Adipocyte (in vitro differentiated cells): Measurements from ENCODE around the gene DUSP8.
"Not testable (repeated sequence)": the region's sequence is repeated elsewhere in the genome, so short reads cannot be mapped to it uniquely, and the experiment has no call there.

ENCODE experiments used
- DNase-seq: peaks from one replicate; pipeline ENCODE4 v3.0.0-alpha.2; 2015; ENCODE audit warnings: low read depth
- H3K27me3 ChIP-seq: replicated peaks from 2 replicates; pipeline ENCODE4 v1.7.0; 2013; ENCODE audit warnings: mild to moderate bottlenecking, low read length, moderate library complexity; ENCODE audit not compliant: control insufficient read depth, insufficient read depth
- H3K36me3 ChIP-seq: 2 replicates; pipeline ENCODE4 v1.7.0; 2013; ENCODE audit warnings: low read length, mild to moderate bottlenecking, moderate library complexity; ENCODE audit not compliant: control insufficient read depth, insufficient read depth, severe bottlenecking
- H3K4me1 ChIP-seq: 2 replicates; pipeline ENCODE4 v1.7.0; 2013; ENCODE audit warnings: mild to moderate bottlenecking, low read length, moderate library complexity; ENCODE audit not compliant: control insufficient read depth, insufficient read depth
- H3K4me3 ChIP-seq: 2 replicates; pipeline ENCODE4 v1.7.0; 2013; ENCODE audit warnings: mild to moderate bottlenecking, low read length, moderate library complexity
- H3K9ac ChIP-seq: 2 replicates; pipeline ENCODE4 v1.7.0; 2013; ENCODE audit warnings: mild to moderate bottlenecking, low read length, moderate library complexity
- H3K9me3 ChIP-seq: 2 replicates; pipeline ENCODE4 v1.7.0; 2013; ENCODE audit warnings: mild to moderate bottlenecking, low read length, moderate library complexity; ENCODE audit not compliant: control insufficient read depth

The DUSP8 gene

DNA sequence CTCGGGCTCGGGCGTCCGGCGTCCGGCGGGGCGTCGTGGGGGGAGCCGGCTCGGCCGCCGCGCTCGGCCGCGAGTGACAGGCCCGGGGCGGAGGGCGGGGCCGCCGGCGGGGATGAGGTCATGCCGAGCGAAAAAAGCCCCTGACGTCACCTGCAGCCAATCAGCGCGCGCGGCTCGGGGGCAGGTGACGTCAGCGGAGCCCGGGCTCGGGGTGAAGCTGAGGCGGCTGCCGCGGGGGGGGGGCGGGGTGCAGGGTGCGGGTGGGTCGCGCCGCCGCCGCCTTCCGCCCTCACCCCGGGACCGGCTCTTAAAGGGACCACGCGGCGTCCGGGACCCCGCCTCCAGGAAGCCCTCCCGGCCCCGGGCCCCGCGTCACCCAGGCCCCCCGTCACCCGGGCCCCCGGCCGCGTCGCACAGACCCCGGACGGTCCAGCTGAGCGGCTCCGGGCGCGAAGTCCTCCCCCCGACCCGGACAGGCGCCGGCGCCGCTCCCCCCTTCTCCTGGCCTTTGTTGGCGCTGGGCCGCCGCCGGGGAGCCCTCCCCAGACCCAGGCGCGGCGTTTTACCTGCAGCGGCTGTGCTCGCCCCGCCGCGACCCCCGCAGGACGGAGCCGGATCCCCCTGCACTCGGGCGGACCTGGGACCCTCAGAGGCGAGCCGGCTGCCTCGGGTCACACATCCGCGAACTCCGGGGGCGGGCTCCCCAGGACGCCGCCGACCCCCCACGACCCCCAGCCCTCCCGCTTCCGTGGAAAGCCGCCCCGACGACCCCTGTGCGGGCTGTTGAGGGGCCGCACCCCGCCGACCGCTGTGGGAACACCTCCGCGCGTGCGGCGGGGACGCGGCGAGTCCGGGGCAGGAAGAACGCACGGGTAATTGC is at the start of gene DUSP8:
Gene DUSP8 (minus strand): TSS at position 75 of the 880 bp plus-strand sequence. CDS start 6,445 bp downstream, outside the sequence.
- Histone ChIP-seq H3K4me1 (peaks cover 3% of the 10 kb centered on the region), H3K9me3 (no peaks in the 10 kb centered on the region), H3K9ac (no peak within 1 kb of the TSS), H3K4me3 (no peak within 1 kb of the TSS), H3K36me3 (no peaks in the 10 kb centered on the region), H3K27me3 (peaks cover 21% of the 10 kb centered on the region)
- DNase-seq, result peak; percentile 96

DNA sequence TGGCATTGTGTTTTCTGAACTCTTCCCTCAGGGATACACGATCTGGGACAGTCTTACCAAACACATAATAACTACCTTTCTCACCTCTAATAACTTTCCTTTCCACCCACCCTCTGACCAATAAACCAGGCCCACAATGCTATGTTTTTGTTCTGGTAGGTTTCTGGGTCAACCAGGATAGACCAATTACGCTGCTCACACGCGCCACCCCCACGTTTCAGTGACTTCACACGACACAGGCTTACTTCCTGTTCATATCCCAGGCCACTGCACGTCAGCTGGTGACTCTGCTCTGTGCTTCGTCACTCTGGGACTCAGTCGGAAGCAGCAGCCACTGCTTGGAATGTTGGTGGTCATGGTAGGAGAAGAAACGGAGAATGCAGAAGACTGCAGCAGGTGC is 47.4 kb upstream of the DUSP8 start:
- no peaks in the 10 kb centered on the region for H3K4me1 ChIP-seq
- peaks cover 7% of the 10 kb centered on the region for H3K9me3 ChIP-seq
- H3K9ac ChIP-seq, result no peak overlapping the region
- H3K4me3 ChIP-seq, result no peak overlapping the region
- no peak for DNase-seq
- peaks cover 59% of the 10 kb centered on the region for H3K27me3 ChIP-seq
- H3K36me3 ChIP-seq, result no peaks in the 10 kb centered on the region

- Histone ChIP-seq H3K36me3 (no peaks in the 10 kb centered on the region), H3K27me3 (peaks cover 62% of the 10 kb centered on the region), H3K4me1 (no peaks in the 10 kb centered on the region), H3K9me3 (peaks cover 7% of the 10 kb centered on the region), H3K4me3 (no peak overlapping the region), H3K9ac (no peak overlapping the region)
- DNase-seq, result peak; percentile 44
These were observed 46.2 kb upstream of the DUSP8 start for GRCh38 chr11:1618231-1618630.

DNA sequence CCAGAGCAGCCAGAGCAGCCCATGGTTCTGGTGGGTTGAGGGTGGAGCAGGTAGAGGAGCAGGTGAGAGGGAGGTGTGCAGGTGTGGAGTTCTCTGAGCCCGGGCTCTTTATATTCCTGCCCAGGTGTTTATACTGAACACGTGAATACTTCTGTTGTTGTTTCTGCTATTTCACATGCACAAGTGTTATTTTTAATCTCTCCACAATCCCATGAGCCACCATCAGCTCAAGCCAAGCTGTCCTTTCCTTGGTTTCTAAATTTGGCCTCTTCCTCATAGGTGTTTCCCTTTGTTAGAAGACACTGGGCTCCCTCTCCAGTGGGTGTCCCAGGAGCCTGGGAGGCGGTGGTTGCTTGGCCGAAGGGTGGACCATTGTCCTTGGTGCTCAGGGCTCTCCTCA is 36.3 kb upstream of the DUSP8 start, which contains the start of gene KRTAP5-3:
Gene KRTAP5-3 (minus strand): TSS at position 101 of the 400 bp plus-strand sequence. CDS start 78 bp downstream, at position 23.
- no peaks in the 10 kb centered on the region for H3K9me3 ChIP-seq
- no peaks in the 10 kb centered on the region for H3K36me3 ChIP-seq
- H3K4me3 ChIP-seq, result no peak within 1 kb of the TSS
- peaks cover 34% of the 10 kb centered on the region for H3K27me3 ChIP-seq
- H3K9ac ChIP-seq, result no peak within 1 kb of the TSS
- H3K4me1 ChIP-seq, result no peaks in the 10 kb centered on the region
- no peak for DNase-seq

- peaks cover 37% of the 10 kb centered on the region for H3K27me3 ChIP-seq
- H3K36me3 ChIP-seq, H3K9me3 ChIP-seq, H3K9ac ChIP-seq, H3K4me3 ChIP-seq, H3K4me1 ChIP-seq, DNase-seq: not testable (repeated sequence)
These were observed 35.8 kb upstream of the DUSP8 start for GRCh38 chr11:1607901-1608300.

DNA sequence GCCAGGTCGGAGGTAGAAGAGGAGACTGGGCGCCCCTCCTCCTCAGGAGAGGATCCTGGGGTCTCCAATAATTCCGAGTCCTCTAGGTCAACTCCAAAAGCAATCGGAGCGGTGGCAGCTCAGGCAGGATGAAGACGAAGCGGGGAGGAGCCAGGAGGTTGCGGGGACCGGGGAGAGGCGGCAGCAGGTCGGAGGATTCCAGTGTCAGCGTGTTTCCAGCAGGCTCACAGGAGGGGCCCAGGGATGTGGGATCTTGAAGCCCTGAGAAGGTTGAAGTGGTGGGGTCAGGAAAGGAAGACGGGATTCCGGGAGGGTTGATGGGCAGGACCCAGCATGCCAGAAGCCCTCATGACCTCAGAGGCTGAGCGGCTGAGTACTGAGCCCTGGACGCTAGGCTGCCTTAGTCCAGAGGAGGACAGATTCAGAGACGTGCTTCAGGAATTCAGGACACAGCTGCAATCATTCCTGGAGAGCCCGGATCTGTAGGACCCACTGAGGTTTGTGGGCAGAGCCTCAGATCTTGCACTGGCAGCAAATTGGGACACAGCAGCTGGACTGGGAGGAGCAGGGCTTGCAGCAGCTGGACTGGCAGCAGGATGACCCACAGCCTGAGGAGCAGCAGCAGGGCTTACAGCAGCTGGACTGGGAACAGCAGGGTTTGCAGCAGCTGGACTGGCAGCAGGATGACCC is 35.2 kb upstream of the DUSP8 start:
- peaks cover 40% of the 10 kb centered on the region for H3K27me3 ChIP-seq
- not testable (repeated sequence) for H3K9ac ChIP-seq, H3K36me3 ChIP-seq, H3K4me3 ChIP-seq, H3K9me3 ChIP-seq, DNase-seq, H3K4me1 ChIP-seq

DNA sequence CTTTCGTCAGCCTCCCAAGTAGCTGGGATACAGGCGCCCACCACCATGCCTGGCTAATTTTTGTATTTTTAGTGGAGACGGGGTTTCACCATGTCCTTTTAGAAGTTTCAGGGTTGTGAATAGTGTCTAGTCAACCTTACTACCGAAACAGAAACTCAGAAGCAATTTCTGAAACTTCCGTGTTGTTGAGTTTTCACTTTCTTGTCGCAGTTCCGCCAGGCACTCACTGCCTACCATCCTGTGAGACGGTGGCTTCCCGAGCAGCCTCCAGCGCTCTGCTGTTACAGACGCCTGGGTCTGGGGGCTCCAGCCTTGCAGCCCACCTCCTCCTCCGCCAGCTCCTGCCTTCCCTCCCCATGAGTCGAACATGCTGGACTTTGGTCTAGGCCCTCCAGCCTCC is 33.9 kb upstream of the DUSP8 start:
- not testable (repeated sequence) for H3K9me3 ChIP-seq, H3K4me1 ChIP-seq, DNase-seq, H3K36me3 ChIP-seq, H3K9ac ChIP-seq, H3K4me3 ChIP-seq
- H3K27me3 ChIP-seq, result peaks cover 54% of the 10 kb centered on the region

DNA sequence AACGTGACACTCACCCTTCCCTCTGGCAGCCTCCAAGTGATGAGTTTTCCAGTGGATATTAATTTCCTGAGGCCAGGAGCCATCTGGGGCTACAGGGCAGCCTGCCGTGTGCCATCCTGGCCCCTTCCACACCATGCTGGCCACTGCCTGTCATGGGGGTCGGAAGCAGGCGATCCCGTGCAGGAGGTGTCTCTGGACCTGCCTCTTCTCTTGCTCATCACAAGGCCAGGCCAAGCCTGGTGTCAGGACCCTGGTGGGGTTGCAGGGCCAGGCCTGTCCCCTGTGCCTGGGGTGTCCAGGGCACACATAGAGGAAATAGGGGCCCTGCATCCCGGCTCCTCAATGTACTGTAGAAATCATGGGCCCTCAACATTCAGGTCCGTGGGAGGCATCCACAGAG is 32.6 kb upstream of the DUSP8 start:
- Histone ChIP-seq H3K4me3 (no peak overlapping the region), H3K36me3 (no peaks in the 10 kb centered on the region), H3K4me1 (no peaks in the 10 kb centered on the region), H3K27me3 (peaks cover 63% of the 10 kb centered on the region), H3K9ac (no peak overlapping the region), H3K9me3 (peaks cover 3% of the 10 kb centered on the region)
- no peak for DNase-seq

DNA sequence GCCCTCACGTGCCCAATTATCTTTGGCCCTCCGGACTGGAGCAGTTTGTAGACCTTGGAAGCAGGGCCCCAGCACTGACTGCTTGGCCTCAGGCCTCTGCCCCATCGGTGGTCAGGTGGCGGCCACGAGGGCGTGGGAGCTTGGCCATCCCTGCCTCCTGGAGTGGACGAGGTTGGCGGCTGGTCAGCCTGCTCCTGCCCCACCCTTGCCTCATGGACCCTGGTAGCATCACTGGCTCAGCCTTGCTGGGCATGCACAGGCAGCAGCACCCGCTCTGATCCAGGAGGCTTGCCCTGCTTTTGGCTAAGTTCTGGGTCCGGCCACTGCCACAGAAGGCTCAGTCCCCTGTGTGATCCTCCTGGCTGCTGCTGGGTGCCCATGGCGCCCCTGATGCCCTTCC is 32.1 kb upstream of the DUSP8 start:
- peaks cover 63% of the 10 kb centered on the region for H3K27me3 ChIP-seq
- H3K9me3 ChIP-seq, result peaks cover 3% of the 10 kb centered on the region
- no peaks in the 10 kb centered on the region for H3K36me3 ChIP-seq
- H3K4me1 ChIP-seq, result no peaks in the 10 kb centered on the region
- H3K9ac ChIP-seq, result no peak overlapping the region
- DNase-seq, result no peak
- no peak overlapping the region for H3K4me3 ChIP-seq

DNA sequence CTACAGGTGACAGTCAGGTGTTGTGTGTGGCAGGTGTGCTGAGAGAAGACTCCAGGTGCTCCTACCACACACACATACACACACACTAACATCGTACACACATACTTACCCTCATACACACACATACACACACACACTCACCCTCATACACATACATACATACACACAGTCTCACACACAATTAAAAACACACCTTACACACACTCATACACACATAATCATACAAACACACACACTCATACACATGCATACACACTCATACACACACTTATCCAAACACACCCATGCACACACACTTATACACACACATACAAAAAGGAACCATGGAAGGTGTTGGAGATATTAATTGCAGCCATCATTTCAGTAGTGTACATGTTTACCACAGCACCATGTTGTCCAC is 31.6 kb upstream of the DUSP8 start:
- peaks cover 60% of the 10 kb centered on the region for H3K27me3 ChIP-seq
- H3K9ac ChIP-seq, result no peak overlapping the region
- H3K4me1 ChIP-seq, result no peaks in the 10 kb centered on the region
- H3K36me3 ChIP-seq, result no peaks in the 10 kb centered on the region
- H3K9me3 ChIP-seq, result peaks cover 3% of the 10 kb centered on the region
- no peak overlapping the region for H3K4me3 ChIP-seq
- no peak for DNase-seq

DNA sequence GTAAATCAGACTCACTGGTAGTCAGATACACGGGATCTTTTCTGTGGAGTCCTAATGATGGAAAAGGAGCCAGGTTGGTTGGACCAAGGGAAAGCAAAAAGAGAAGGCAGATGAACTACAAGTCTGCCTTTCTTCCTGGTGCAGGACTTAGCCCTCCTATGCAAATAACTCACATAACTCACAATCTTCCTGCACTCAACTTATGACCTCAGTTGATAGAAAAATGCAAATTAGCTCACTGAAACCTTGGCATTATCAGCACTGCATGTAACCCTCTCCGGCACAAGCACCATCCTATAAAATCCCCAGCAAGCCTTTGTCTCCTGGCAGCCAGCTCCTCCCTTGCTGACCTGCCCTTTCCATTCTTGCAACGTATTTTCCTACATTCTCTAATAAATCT is 29.6 kb upstream of the DUSP8 start:
- DNase-seq, H3K4me3 ChIP-seq, H3K9ac ChIP-seq, H3K9me3 ChIP-seq, H3K4me1 ChIP-seq, H3K36me3 ChIP-seq: not testable (repeated sequence)
- H3K27me3 ChIP-seq, result peaks cover 68% of the 10 kb centered on the region
